Spleen (tissue), 13 donors: ENCODE measurements around the gene KRTAP10-1. TPM values are rescaled to one million over a fixed set of nuclear protein-coding genes. Genes with fewer than 3 reads are reported as not detected.

ENCODE experiments used
- DNase-seq: peaks from one replicate; pipeline ENCODE4 v3.0.0-alpha.2; 2020
- H3K27ac ChIP-seq, 8 donors: fragments of 200-600 bp; sonication (generic) in 7 of 8; 1 replicate in 4 of 8; 2 replicates in 4 of 8; pipeline versions ENCODE4 v1.5.0 to v1.8.0; 2016 to 2021; ENCODE audit warnings: inconsistent platforms in 4 of 8, mild to moderate bottlenecking in 4 of 8, moderate library complexity in 1 of 8
- H3K27me3 ChIP-seq, 7 donors: fragments of 200-600 bp; sonication (generic) in 6 of 7; replicated peaks in 1 of 7; 1 replicate in 4 of 7; 2 replicates in 3 of 7; pipeline versions ENCODE4 v1.5.0 to v1.8.0; 2016 to 2021; ENCODE audit warnings: inconsistent platforms in 3 of 7, mild to moderate bottlenecking in 1 of 7
- H3K36me3 ChIP-seq, 6 donors: fragments of 200-600 bp; sonication (generic) in 5 of 6; 1 replicate in 4 of 6; 2 replicates in 2 of 6; pipeline versions ENCODE4 v1.5.0 to v1.8.0; 2016 to 2021; ENCODE audit warnings: inconsistent platforms in 2 of 6
- H3K4me1 ChIP-seq, 6 donors: fragments of 200-600 bp; sonication (generic) in 5 of 6; 1 replicate in 3 of 6; 2 replicates in 3 of 6; pipeline versions ENCODE4 v1.5.0 to v1.8.0; 2016 to 2021; ENCODE audit warnings: inconsistent platforms in 3 of 6
- H3K4me3 ChIP-seq, 8 donors: fragments of 200-600 bp; sonication (generic) in 7 of 8; 1 replicate in 4 of 8; 2 replicates in 4 of 8; pipeline versions ENCODE4 v1.5.0 to v1.8.0; 2016 to 2021; ENCODE audit warnings: inconsistent platforms in 4 of 8, mild to moderate bottlenecking in 4 of 8, moderate library complexity in 2 of 8
- H3K9me3 ChIP-seq, 8 donors: fragments of 200-600 bp; sonication (generic) in 7 of 8; 1 replicate in 4 of 8; 2 replicates in 4 of 8; pipeline versions ENCODE4 v1.5.0 to v1.8.0; 2016 to 2021; ENCODE audit warnings: inconsistent platforms in 4 of 8
- POLR2A ChIP-seq, 3 donors: fragments of 450-650 bp; IDR thresholded peaks; one replicate each; pipeline ENCODE4 v1.5.1; 2017; ENCODE audit warnings: antibody characterized with exemption in 3 of 3, mild to moderate bottlenecking in 1 of 3
- POLR2AphosphoS5 ChIP-seq, 3 donors: sonication (generic); formaldehyde crosslinking; IDR thresholded peaks; one replicate each; pipeline ENCODE4 v1.5.1; 2017; ENCODE audit warnings: antibody characterized with exemption in 3 of 3
- WGBS, 5 donors: extraction: QIAGEN DNeasy Blood & Tissue Kit in 3 of 5; methylation state at CpG; one replicate each; pipeline versions ENCODE4 v1.1.5 to v1.1.7; 2013 to 2018; 5-methylcytosine and 5-hydroxymethylcytosine counted together
- intact Hi-C: fragments of 100-400 bp; cut with DNase I; formaldehyde crosslinking; loops from one replicate; pipeline ENCODE4 v1.15.0; 2023; ENCODE audit warnings: low total_unique reads
- long read RNA-seq, 2 donors: transcript quantifications; one replicate each; lab custom pipeline, GENCODE V29; 2026
- polyA plus RNA-seq, 3 donors: library from polyadenylated mRNA; stranded (reverse); fragments of 200-250 nt; gene quantifications; one replicate each; pipeline ENCODE4 v1.2.1, GENCODE V29; 2013
- total RNA-seq, 7 donors: library from RNA; depleted of rRNA in 3 of 7; stranded (reverse); fragments of >200 nt in 3 of 7; fragmentation: NEBNext Ultra II Directional in 4 of 7; extraction: Animal tissue kit (Norgen Biotek cat#: 25700) in 4 of 7; gene quantifications; one replicate each; pipeline versions ENCODE4 v1.1.0 to v1.2.1, GENCODE V29; 2016 to 2021
- TF ChIP-seq, protein P1 (sequence below), 11 experiments: fragments of 200-600 bp in 7 of 11; fragments of 450-650 bp in 4 of 11; sonication (generic) in 4 of 11; IDR thresholded peaks in 8 of 11; conservative IDR thresholded peaks in 3 of 11; 1 replicate in 7 of 11; 2 replicates in 4 of 11; pipeline versions ENCODE4 v1.4.0 to v1.8.0; 2016 to 2021; ENCODE audit warnings: antibody characterized with exemption in 11 of 11, inconsistent platforms in 4 of 11, mild to moderate bottlenecking in 1 of 11
- donor health status: healthy with polysubstance abuse.
- donor health status: DM: no; HTN: no; CAD: no; lungs with moderate emphysema.
- donor health status: DM: no; HTN: no; CAD: no.
- donor health status: Bipolar disorder and iron deficiency.
- donor health status: healthy.
- donor health status: DM: no; HTN: no; CAD: no.
- donor health status: DM: yes; HTN: yes; CAD: no.

KRTAP10-1 gene, protein sequence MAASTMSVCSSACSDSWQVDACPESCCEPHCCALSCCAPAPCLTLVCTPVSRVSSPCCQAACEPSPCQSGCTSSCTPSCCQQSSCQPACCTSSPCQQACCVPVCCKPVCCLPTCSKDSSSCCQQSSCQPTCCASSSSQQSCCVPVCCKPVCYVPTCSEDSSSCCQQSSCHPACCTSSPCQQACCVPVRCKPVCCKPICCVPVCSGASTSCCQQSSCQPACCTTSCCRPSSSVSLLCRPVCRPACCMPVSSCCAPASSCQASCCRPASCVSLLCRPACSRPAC
- total RNA-seq, result not detected
- not detected for polyA plus RNA-seq
- long read RNA-seq, donor 1, result 0 reads
- long read RNA-seq, donor 2, partial matches to known transcripts, result 0 of 1 reads
- long read RNA-seq, donor 2, other reads (novel, unspliced or antisense), result 0 of 1 reads

DNA sequence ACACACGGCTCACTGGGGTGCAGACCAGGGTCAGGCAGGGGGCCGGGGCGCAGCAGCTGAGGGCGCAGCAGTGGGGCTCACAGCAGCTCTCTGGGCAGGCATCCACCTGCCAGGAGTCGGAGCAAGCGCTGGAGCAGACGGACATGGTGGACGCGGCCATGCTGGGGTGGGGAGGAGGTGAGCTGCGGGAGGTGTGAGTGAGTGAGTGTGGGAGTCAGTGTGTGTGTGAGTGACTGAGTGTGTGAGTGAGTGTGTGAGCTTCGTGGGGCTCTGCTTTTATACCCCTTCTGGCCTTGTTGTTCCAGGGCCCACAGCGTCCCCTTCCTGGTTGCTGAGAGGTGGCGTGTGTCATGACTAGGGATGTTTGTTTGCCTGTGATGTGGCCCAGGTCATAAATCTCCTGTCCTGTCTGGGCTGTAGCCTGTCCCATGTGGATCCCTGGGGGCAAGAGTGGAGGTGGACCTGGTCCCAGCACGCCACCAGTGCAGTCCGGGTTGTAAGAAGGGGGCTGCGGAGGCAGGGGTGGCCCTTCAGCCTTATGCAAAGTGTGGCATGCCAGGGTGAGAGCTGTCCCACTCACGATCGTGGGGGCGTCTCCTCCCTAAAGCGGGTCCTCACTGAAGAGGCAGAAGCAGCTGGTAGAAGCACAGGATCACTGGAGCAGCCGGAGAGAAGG is at the start of gene KRTAP10-1:
TSS of gene KRTAP10-1 (minus strand) at position 205 of the 676 bp plus-strand sequence. CDS start at position 160, 45 bp downstream.
- no peaks in the 10 kb centered on the region for H3K4me1 ChIP-seq
- peak; percentile 73 for DNase-seq
- H3K36me3 ChIP-seq, result no peaks in the 10 kb centered on the region
- intact Hi-C loops, result no loop called here
- peaks cover 0 to 25% (median 0%) of the 10 kb centered on the region in 7 donors for H3K27me3 ChIP-seq
- H3K9me3 ChIP-seq, result peaks cover 0 to 39% (median 23%) of the 10 kb centered on the region in 8 donors
- peak within 1 kb of the TSS in 1 of 8 donors; percentile 31 for H3K27ac ChIP-seq
- H3K4me3 ChIP-seq, result no peak within 1 kb of the TSS
- TF ChIP-seq POLR2AphosphoS5 (IDR thresholded peaks at IDR 0.05), result no peak
- TF ChIP-seq POLR2A (IDR thresholded peaks at IDR 0.05), result no peak
- TF ChIP-seq, protein P1, sequence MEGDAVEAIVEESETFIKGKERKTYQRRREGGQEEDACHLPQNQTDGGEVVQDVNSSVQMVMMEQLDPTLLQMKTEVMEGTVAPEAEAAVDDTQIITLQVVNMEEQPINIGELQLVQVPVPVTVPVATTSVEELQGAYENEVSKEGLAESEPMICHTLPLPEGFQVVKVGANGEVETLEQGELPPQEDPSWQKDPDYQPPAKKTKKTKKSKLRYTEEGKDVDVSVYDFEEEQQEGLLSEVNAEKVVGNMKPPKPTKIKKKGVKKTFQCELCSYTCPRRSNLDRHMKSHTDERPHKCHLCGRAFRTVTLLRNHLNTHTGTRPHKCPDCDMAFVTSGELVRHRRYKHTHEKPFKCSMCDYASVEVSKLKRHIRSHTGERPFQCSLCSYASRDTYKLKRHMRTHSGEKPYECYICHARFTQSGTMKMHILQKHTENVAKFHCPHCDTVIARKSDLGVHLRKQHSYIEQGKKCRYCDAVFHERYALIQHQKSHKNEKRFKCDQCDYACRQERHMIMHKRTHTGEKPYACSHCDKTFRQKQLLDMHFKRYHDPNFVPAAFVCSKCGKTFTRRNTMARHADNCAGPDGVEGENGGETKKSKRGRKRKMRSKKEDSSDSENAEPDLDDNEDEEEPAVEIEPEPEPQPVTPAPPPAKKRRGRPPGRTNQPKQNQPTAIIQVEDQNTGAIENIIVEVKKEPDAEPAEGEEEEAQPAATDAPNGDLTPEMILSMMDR (IDR thresholded peaks at IDR 0.05 in 8 of 11, conservative IDR thresholded peaks at IDR 0.05 in 3 of 11), result no peak
- 76 to 88% (median 79%) methylated on average over 20 to 21 of the region's 21 CpGs for WGBS, 5 donors

DNA sequence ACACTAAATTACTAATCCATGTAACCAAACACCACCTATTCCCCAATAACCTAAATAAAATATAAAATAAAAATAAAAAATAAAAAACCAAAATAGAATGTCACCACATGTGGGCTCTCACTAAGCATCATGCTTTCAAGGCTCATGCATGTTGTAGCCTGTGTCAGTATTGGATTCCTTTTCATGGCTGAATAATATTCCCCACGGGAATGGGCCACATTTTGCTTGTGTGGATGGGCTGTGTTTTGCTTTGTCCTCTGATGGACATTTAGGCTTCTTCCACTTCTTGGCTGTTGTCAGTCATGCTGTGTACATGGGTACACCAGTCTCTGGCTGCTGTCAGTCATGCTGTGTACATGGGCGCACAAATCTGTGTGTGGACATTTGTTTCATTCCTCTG is 49.1 kb upstream of the KRTAP10-1 start:
- intact Hi-C loops, result no loop called here
- WGBS, 5 donors, result 87 to 96% (median 93%) methylated on average over 2 of the region's 2 CpGs

DNA sequence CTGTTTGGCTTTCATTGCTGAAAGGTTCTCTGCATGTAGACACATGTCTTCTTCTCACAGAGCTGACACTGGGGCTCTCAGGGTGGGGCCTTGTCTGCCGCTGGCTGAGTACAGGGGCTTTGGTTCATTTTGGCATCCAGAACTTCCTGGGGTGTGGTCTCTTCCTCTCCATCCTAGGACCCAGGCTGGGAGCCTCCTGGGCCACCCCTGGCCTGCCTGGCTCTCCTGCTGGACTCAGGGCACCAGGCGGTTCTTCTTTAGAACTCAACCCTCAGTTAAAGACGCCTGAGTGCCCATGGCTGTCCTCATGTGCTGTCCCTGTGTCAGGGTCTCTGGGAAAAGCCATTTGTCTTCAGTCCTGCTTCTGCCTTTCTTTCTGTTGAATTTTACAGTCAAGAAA is 45.9 kb upstream of the KRTAP10-1 start:
- WGBS, 5 donors, result 76 to 87% (median 82%) methylated on average over 3 of the region's 3 CpGs
- DNase-seq, result no peak

More for the DNA sequence above, 49.1 kb upstream of the KRTAP10-1 start:
- Histone ChIP-seq H3K9me3 (peaks cover 0 to 6% (median 0%) of the 10 kb centered on the region in 8 donors), H3K27ac (no peak overlapping the region), H3K27me3 (peaks cover 0 to 59% (median 16%) of the 10 kb centered on the region in 7 donors), H3K4me1 (no peaks in the 10 kb centered on the region), H3K36me3 (no peaks in the 10 kb centered on the region), H3K4me3 (no peak overlapping the region)
- TF ChIP-seq POLR2A (IDR thresholded peaks at IDR 0.05) (no peak), POLR2AphosphoS5 (IDR thresholded peaks at IDR 0.05) (no peak)
- TF ChIP-seq, protein P1 (IDR thresholded peaks at IDR 0.05 in 8 of 11, conservative IDR thresholded peaks at IDR 0.05 in 3 of 11), result no peak
- no peak for DNase-seq

More for the DNA sequence above, 45.9 kb upstream of the KRTAP10-1 start:
- H3K4me3 ChIP-seq, result no peak overlapping the region
- H3K9me3 ChIP-seq, result peaks cover 0 to 23% (median 17%) of the 10 kb centered on the region in 8 donors
- no peaks in the 10 kb centered on the region for H3K36me3 ChIP-seq
- intact Hi-C loops, result no loop called here
- H3K27me3 ChIP-seq, result peaks cover 0 to 38% (median 16%) of the 10 kb centered on the region in 7 donors
- no peak overlapping the region for H3K27ac ChIP-seq
- TF ChIP-seq, protein P1 (IDR thresholded peaks at IDR 0.05 in 8 of 11, conservative IDR thresholded peaks at IDR 0.05 in 3 of 11), result no peak
- no peak for TF ChIP-seq POLR2AphosphoS5 (IDR thresholded peaks at IDR 0.05)
- no peak for TF ChIP-seq POLR2A (IDR thresholded peaks at IDR 0.05)
- no peaks in the 10 kb centered on the region for H3K4me1 ChIP-seq
